Activated T-cell treated with anti-CD3 and anti-CD28 coated beads, Interleukin-2, amount 50 U/mL, for 72 hours (primary cell): ENCODE measurements around the gene IZUMO1. TPM values are rescaled to one million over a fixed set of nuclear protein-coding genes. Genes with fewer than 3 reads are reported as not detected.
"Not testable (repeated sequence)": the region's sequence is repeated elsewhere in the genome, so short reads cannot be mapped to it uniquely, and the experiment has no call there.

ENCODE experiments used
- ATAC-seq, 2 donors: fragments of 150-1000 bp; cut with Tn5 transposase; replicated peaks in 1 of 2; 2 replicates each; pipeline ENCODE4 v1.10.0; 2021; ENCODE audit warnings: moderate library complexity in 2 of 2, mild to moderate bottlenecking in 1 of 2
- DNase-seq, 2 donors: peaks; one replicate each; pipeline ENCODE4 v3.0.0; 2021 to 2022; ENCODE audit warnings: mixed read lengths in 1 of 2
- H3K27ac Mint-ChIP-seq: one replicate; pipeline ENCODE4 v1.8.0; 2022; ENCODE audit warnings: mild to moderate bottlenecking, moderate library complexity, mixed read lengths
- H3K27me3 Mint-ChIP-seq: one replicate; pipeline ENCODE4 v1.8.0; 2022; ENCODE audit warnings: low read depth, mixed read lengths
- H3K36me3 Mint-ChIP-seq, 2 donors: one replicate each; pipeline ENCODE4 v1.8.0; 2022; ENCODE audit warnings: mixed read lengths in 2 of 2, mild to moderate bottlenecking in 1 of 2; ENCODE audit not compliant: insufficient read depth in 2 of 2
- H3K4me1 Mint-ChIP-seq: one replicate; pipeline ENCODE4 v1.8.0; 2022; ENCODE audit warnings: low read depth, mixed read lengths
- H3K4me3 Mint-ChIP-seq, 2 donors: one replicate each; pipeline ENCODE4 v1.8.0; 2022; ENCODE audit warnings: mild to moderate bottlenecking in 2 of 2, mixed read lengths in 2 of 2, moderate library complexity in 2 of 2
- H3K9me3 Mint-ChIP-seq, 2 donors: one replicate each; pipeline ENCODE4 v1.8.0; 2022; ENCODE audit warnings: mixed read lengths in 2 of 2
- total RNA-seq, 2 donors: library from RNA; stranded (reverse); gene quantifications; one replicate each; pipeline ENCODE4 v1.2.3, GENCODE V29; 2022

The IZUMO1 gene
- total RNA-seq, 2 donors from 2014 or later: 0.14 to 0.32 TPM

GRCh38 chr19:48705431-48705830, 41.3 kb downstream of the IZUMO1 start:
- ATAC-seq: no peak
- no peak for DNase-seq
- Mint-ChIP-seq H3K4me1 (no peaks in the 10 kb centered on the region), H3K4me3 (no peak overlapping the region), H3K9me3 (no peaks in the 10 kb centered on the region), H3K36me3 (peaks cover 2 to 3% of the 10 kb centered on the region in 2 donors), H3K27me3 (no peaks in the 10 kb centered on the region), H3K27ac (no peak overlapping the region)

- Mint-ChIP-seq H3K27ac (no peak overlapping the region), H3K27me3 (no peaks in the 10 kb centered on the region), H3K4me3 (no peak overlapping the region), H3K4me1 (no peaks in the 10 kb centered on the region), H3K36me3 (peaks cover 0 to 2% of the 10 kb centered on the region in 2 donors), H3K9me3 (no peaks in the 10 kb centered on the region)
- no peak for ATAC-seq
- no peak for DNase-seq
Observed at GRCh38 chr19:48703316-48703715, 43.4 kb downstream of the IZUMO1 start.

GRCh38 chr19:48702701-48703100, 44.0 kb downstream of the IZUMO1 start:
- ATAC-seq (no peak), DNase-seq (no peak)
- H3K27ac Mint-ChIP-seq: no peak overlapping the region
- peaks cover 0 to 2% of the 10 kb centered on the region in 2 donors for H3K36me3 Mint-ChIP-seq
- H3K4me1 Mint-ChIP-seq: no peaks in the 10 kb centered on the region
- no peak overlapping the region for H3K4me3 Mint-ChIP-seq
- H3K27me3 Mint-ChIP-seq: peaks cover 6% of the 10 kb centered on the region
- no peaks in the 10 kb centered on the region for H3K9me3 Mint-ChIP-seq

GRCh38 chr19:48698046-48698445, 48.7 kb downstream of the IZUMO1 start:
- DNase-seq: no peak
- Mint-ChIP-seq H3K27me3 (peaks cover 21% of the 10 kb centered on the region), H3K4me1 (peaks cover 10% of the 10 kb centered on the region), H3K27ac (no peak overlapping the region), H3K4me3 (no peak overlapping the region), H3K36me3 (no peaks in the 10 kb centered on the region), H3K9me3 (no peaks in the 10 kb centered on the region)
- ATAC-seq: no peak

GRCh38 chr19:48696353-48697010, 50.2 kb downstream of the IZUMO1 start:
- H3K9me3 Mint-ChIP-seq: no peaks in the 10 kb centered on the region
- DNase-seq (no peak), ATAC-seq (peak in 1 of 2 donors; percentile 47)
- H3K27me3 Mint-ChIP-seq: peaks cover 21% of the 10 kb centered on the region
- H3K27ac Mint-ChIP-seq: no peak overlapping the region
- peak overlapping the region; percentile 65 to 77 for H3K4me3 Mint-ChIP-seq
- no peaks in the 10 kb centered on the region for H3K36me3 Mint-ChIP-seq
- peaks cover 10% of the 10 kb centered on the region for H3K4me1 Mint-ChIP-seq

GRCh38 chr19:48695743-48696352, 50.9 kb downstream of the IZUMO1 start, which contains the start of gene FUT2:
Gene FUT2, plus strand, starts transcription at chr19:48695971. Its CDS starts 6,986 bp downstream, at chr19:48702957.
- no peak within 1 kb of the TSS for H3K27ac Mint-ChIP-seq
- DNase-seq (no peak), ATAC-seq (no peak)
- H3K27me3 Mint-ChIP-seq: peaks cover 21% of the 10 kb centered on the region
- no peaks in the 10 kb centered on the region for H3K36me3 Mint-ChIP-seq
- H3K4me3 Mint-ChIP-seq: peak within 1 kb of the TSS; percentile 65 to 77
- H3K9me3 Mint-ChIP-seq: no peaks in the 10 kb centered on the region
- peaks cover 10% of the 10 kb centered on the region for H3K4me1 Mint-ChIP-seq

GRCh38 chr19:48693629-48694028, 53.1 kb downstream of the IZUMO1 start:
- peaks cover 21% of the 10 kb centered on the region for H3K27me3 Mint-ChIP-seq
- not testable (repeated sequence) for H3K4me3 Mint-ChIP-seq, ATAC-seq, H3K27ac Mint-ChIP-seq, H3K4me1 Mint-ChIP-seq, H3K36me3 Mint-ChIP-seq, H3K9me3 Mint-ChIP-seq, DNase-seq

Other genes with a start within 250 kb of the IZUMO1 start
- 1 to 10 TPM; 6.0 to 6.6 TPM for gene LMTK3, start 235.1 kb downstream of the IZUMO1 start, total RNA-seq
- gene SULT2B1, start 194.7 kb downstream of the IZUMO1 start, total RNA-seq: not detected
- not detected for gene SPACA4, start 140.2 kb downstream of the IZUMO1 start, total RNA-seq
- gene FAM83E, start 131.8 kb downstream of the IZUMO1 start, total RNA-seq: 1 to 10 TPM; 7.5 to 8.5 TPM
- 1,000 to 10,000 TPM; 1,953 to 2,080 TPM for gene RPL18, start 127.7 kb downstream of the IZUMO1 start, total RNA-seq
- 10 to 100 TPM; 26.9 to 27.2 TPM for gene SPHK2, start 127.4 kb downstream of the IZUMO1 start, total RNA-seq
- gene DBP, start 109.5 kb downstream of the IZUMO1 start, total RNA-seq: 10 to 100 TPM in 1 of 2 donors, 1 to 10 TPM in 1; 8.2 to 13.4 TPM
- 10 to 100 TPM; 10.5 to 11.9 TPM for gene CA11, start 100.7 kb downstream of the IZUMO1 start, total RNA-seq
- gene NTN5, start 73.9 kb downstream of the IZUMO1 start, total RNA-seq: 1 to 10 TPM; 1.9 to 2.1 TPM
- not detected for gene FUT2, start 50.9 kb downstream of the IZUMO1 start, total RNA-seq
- under 1 TPM; 0.69 to 0.89 TPM for gene MAMSTR, start 27.2 kb downstream of the IZUMO1 start, total RNA-seq
- under 1 TPM; 0.53 to 0.86 TPM for gene RASIP1, start 6.3 kb downstream of the IZUMO1 start, total RNA-seq
- under 1 TPM; 0.29 to 0.32 TPM for gene FUT1, start 5.7 kb upstream of the IZUMO1 start, total RNA-seq
- gene FGF21, start 8.6 kb upstream of the IZUMO1 start, total RNA-seq: not detected
- 10 to 100 TPM; 42.1 to 49.5 TPM for gene BCAT2, start 64.1 kb upstream of the IZUMO1 start, total RNA-seq
- gene HSD17B14, start 89.6 kb upstream of the IZUMO1 start, total RNA-seq: 1 to 10 TPM; 2.0 to 3.2 TPM
- 10 to 100 TPM; 16.2 to 24.5 TPM for gene PLEKHA4, start 121.7 kb upstream of the IZUMO1 start, total RNA-seq
- 100 to 1,000 TPM; 130 to 153 TPM for gene PPP1R15A, start 125.5 kb upstream of the IZUMO1 start, total RNA-seq
- 1 to 10 TPM in 1 of 2 donors, under 1 TPM in 1; 0.79 to 3.3 TPM for gene TULP2, start 151.8 kb upstream of the IZUMO1 start, total RNA-seq
- gene NUCB1, start 153.4 kb upstream of the IZUMO1 start, total RNA-seq: 100 to 1,000 TPM; 168 to 183 TPM
- 1 to 10 TPM; 3.2 to 3.6 TPM for gene DHDH, start 186.8 kb upstream of the IZUMO1 start, total RNA-seq
- 100 to 1,000 TPM; 318 to 448 TPM for gene BAX, start 208.0 kb upstream of the IZUMO1 start, total RNA-seq
- 100 to 1,000 TPM; 681 to 811 TPM for gene FTL, start 218.4 kb upstream of the IZUMO1 start, total RNA-seq
- 10 to 100 TPM; 25.9 to 29.4 TPM for gene GYS1, start 246.4 kb upstream of the IZUMO1 start, total RNA-seq
- gene RUVBL2, start 247.0 kb upstream of the IZUMO1 start, total RNA-seq: 10 to 100 TPM; 83.4 to 92.5 TPM